Lower leg skin (tissue), 4 donors: ENCODE data around the gene CABLES1. TPM values are rescaled to one million over a fixed set of nuclear protein-coding genes. Genes with fewer than 3 reads are reported as not detected.

ENCODE experiments used
- DNase-seq, 2 donors: peaks; one replicate each; pipeline ENCODE4 v3.0.0-alpha.2; 2019; ENCODE audit warnings: low spot score in 2 of 2
- H3K4me3 ChIP-seq: fragments of 200-600 bp; sonication (generic); 2 replicates; pipeline ENCODE4 v1.5.1; 2017; ENCODE audit warnings: mild to moderate bottlenecking, low read depth; ENCODE audit not compliant: poor library complexity, severe bottlenecking
- CTCF ChIP-seq, 3 donors: fragments of 450-650 bp; IDR thresholded peaks; one replicate each; pipeline ENCODE4 v1.5.1; 2016; ENCODE audit warnings: antibody characterized with exemption in 3 of 3, mild to moderate bottlenecking in 3 of 3, moderate library complexity in 2 of 3
- POLR2A ChIP-seq, 2 donors: fragments of 450-650 bp; IDR thresholded peaks; one replicate each; pipeline ENCODE4 v1.6.1; 2016 to 2017; ENCODE audit warnings: antibody characterized with exemption in 2 of 2, mild to moderate bottlenecking in 1 of 2, moderate library complexity in 1 of 2
- WGBS, 2 donors: methylation state at CpG; one replicate each; pipeline ENCODE4 v1.1.5; 2018; 5-methylcytosine and 5-hydroxymethylcytosine counted together
- intact Hi-C: fragments of 100-400 bp; cut with DNase I; formaldehyde crosslinking; loops from one replicate; pipeline ENCODE4 v1.15.0; 2023; ENCODE audit warnings: low total_unique reads
- total RNA-seq, 4 donors: library from RNA; depleted of rRNA; stranded (reverse); fragments of >200 nt; gene quantifications; one replicate each; pipeline ENCODE4 v1.1.0, GENCODE V29; 2016

CABLES1 gene
- total RNA-seq, 4 donors from 2014 or later = 15.0 to 52.5 (median 27.5) TPM

GRCh38 chr18:23277399-23277798 lies 142.1 kb downstream of the CABLES1 start:
- intact Hi-C loops = no loop called here
- no peak overlapping the region for H3K4me3 ChIP-seq
- TF ChIP-seq POLR2A (IDR thresholded peaks at IDR 0.05) (no peak), CTCF (IDR thresholded peaks at IDR 0.05) (no peak)
- no peak for DNase-seq

GRCh38 chr18:23279931-23280330 lies 144.6 kb downstream of the CABLES1 start:
- WGBS, 2 donors = 90 to 93% methylated on average over 12 of the region's 12 CpGs
- intact Hi-C loops = no loop called here
- DNase-seq = no peak

GRCh38 chr18:23280844-23281243 lies 145.6 kb downstream of the CABLES1 start:
- no peak for DNase-seq
- intact Hi-C loops = no loop called here
- TF ChIP-seq POLR2A (IDR thresholded peaks at IDR 0.05) (no peak), CTCF (IDR thresholded peaks at IDR 0.05) (no peak)
- WGBS, 2 donors = 81 to 90% methylated on average over 5 of the region's 5 CpGs
- H3K4me3 ChIP-seq = no peak overlapping the region

More at GRCh38 chr18:23279931-23280330, 144.6 kb downstream of the CABLES1 start:
- no peak overlapping the region for H3K4me3 ChIP-seq
- TF ChIP-seq CTCF (IDR thresholded peaks at IDR 0.05) (no peak), POLR2A (IDR thresholded peaks at IDR 0.05) (no peak)

- peak in 1 of 2 donors; percentile 36 for DNase-seq
- no peak overlapping the region for H3K4me3 ChIP-seq
- intact Hi-C loops = no loop called here
- WGBS, 2 donors = 32 to 40% methylated on average over 14 of the region's 14 CpGs
- TF ChIP-seq POLR2A (IDR thresholded peaks at IDR 0.05) = no peak
- TF ChIP-seq CTCF (IDR thresholded peaks at IDR 0.05) = no peak
Observed at GRCh38 chr18:23281626-23282436, 146.5 kb downstream of the CABLES1 start.

GRCh38 chr18:23282437-23282781 lies 147.1 kb downstream of the CABLES1 start:
- DNase-seq = no peak
- H3K4me3 ChIP-seq = no peak overlapping the region
- TF ChIP-seq POLR2A (IDR thresholded peaks at IDR 0.05) (no peak), CTCF (IDR thresholded peaks at IDR 0.05) (no peak)
- WGBS, 2 donors = 54 to 57% methylated on average over 6 of the region's 6 CpGs
- intact Hi-C loops = no loop called here
